Measurements from ENCODE around the gene VPS26C.

The VPS26C gene

DNA sequence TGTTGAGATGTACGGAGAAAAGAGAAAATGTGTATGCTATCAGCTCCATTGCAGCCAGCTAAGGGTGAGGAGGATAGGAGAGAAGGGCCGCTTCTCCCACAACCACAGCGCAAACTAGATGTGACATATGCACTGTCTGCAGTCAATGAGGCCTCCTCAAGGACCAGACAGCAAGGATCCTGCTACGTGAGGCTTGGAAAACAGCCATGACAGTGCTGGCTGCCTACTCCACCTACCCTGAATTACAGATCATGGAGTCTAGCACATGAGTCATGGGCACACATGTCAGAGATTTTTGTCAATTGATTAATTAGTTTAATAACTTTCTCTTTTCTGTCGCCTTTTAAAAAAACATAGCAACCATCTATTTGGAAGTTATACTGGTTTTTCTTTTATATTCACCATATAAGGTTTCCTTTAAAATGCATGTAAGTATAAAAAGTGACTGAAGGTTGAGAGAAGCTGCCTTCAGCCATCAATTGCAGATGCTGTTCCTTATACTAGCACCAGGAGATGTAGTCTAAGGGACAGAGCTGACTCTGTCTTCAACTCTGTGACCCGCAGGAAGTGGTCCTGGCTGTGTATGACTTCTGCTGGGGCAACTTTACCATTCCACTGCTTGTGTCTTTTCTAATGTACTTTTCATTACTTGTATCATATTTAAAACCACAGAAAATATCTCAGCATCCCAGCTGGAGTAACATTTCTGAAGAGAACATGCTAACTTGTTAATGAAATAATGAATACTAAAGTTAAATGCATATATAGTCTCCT lies 3.1 kb downstream of the VPS26C start:
- H3K4me3 ChIP-seq (ENCODE audit: control insufficient read depth, low read depth, low read length) = no peak overlapping the region
- DNase-seq (ENCODE audit: low read depth) = peak; percentile 67
- TF ChIP-seq CTCF (conservative IDR thresholded peaks at IDR 0.05; ENCODE audit: control insufficient read depth, insufficient read depth, low read depth, low read length) = no peak

DNA sequence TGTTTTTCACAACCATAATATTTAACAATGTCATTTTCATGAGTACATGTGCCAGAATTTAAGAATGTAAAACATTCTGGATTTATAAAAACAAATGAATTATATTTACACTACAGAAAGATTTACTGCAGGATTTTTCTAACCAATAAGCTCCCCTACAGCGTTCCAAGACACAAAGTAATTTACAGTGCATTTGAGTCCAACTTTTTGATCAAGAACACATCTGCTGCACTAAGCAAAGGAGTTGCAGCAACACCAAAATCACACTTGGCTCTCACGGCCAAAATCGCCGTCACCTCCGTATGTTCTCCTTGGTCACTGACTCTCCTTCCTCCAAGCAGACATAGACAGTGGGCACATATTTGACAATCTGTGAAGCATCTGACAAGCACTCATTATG lies 7.7 kb downstream of the VPS26C start:
- no peak overlapping the region for H3K4me3 ChIP-seq (ENCODE audit: control insufficient read depth, low read depth, low read length)
- no peak for TF ChIP-seq CTCF (conservative IDR thresholded peaks at IDR 0.05; ENCODE audit: control insufficient read depth, insufficient read depth, low read depth, low read length)
- DNase-seq (ENCODE audit: low read depth) = peak; percentile 32

DNA sequence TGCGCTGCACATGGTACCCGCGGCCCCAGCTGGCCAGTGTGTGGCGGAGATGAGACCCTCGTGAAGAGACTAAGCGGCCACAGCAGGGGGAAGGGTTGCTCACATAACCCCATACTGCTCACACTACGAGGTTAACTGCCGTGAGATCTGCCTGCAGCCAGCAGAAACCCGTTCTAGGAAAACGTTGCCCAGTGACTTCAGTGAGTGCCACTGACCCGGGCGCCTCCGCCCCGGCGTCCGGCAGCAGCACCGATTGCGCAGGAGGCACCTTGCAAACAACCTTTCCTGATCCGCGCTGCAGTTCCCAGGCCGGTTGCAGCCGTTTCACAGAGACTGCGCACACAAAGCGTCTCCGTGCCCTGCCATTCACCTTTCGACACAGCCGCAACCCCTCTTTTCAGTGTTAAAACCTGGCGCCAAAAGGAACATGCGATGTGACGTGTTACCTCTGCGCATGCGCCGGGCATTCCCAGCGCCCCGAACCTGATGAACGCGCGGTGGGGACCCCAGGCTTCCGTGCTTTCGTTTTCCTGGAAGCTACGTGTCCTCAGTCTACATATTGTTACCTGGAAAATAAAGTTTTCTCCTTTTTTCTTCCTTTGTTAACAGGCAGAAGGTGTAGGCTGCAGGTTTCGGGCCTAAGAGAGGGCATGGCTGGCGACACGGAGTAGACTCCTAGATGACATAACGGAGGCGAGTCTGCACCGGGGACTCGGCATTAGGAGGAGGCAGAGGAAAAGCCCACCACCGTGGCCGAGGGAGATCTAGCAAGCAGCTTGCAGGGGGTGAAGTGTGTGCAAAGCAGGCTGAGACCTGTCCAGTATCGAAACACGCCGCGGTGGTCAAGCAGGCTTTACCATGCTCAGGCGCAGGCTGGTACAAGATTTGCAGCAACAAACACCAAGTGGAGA lies 8.9 kb downstream of the VPS26C start:
- DNase-seq (ENCODE audit: low read depth) = peak; percentile 58
- peak overlapping the region; percentile 60 for H3K4me3 ChIP-seq (ENCODE audit: control insufficient read depth, low read depth, low read length)
- TF ChIP-seq CTCF (conservative IDR thresholded peaks at IDR 0.05; ENCODE audit: control insufficient read depth, insufficient read depth, low read depth, low read length) = no peak

DNA sequence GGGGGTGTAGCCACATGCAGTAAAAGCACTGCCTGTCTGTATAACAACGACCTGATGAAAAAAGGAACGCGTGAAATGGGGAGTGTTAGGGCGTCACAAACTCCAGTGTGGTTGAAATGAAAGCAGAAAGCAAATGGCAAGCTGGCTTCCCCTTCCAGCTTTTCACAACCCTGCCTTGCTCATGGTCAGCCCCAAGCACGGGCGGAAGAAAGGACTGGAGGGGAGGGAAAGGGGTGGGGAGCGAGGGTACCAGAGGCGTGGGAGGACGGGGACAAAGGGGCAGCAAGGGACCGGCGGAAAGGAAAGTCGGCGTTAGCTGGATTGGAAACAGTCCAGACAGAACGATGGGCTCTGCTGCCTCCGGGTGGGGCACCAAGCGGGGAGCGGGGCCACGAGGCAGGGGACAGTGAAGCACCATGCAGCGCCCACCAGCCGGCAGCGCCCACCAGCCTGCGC lies 9.6 kb downstream of the VPS26C start:
- TF ChIP-seq CTCF (conservative IDR thresholded peaks at IDR 0.05; ENCODE audit: control insufficient read depth, insufficient read depth, low read depth, low read length) = no peak
- DNase-seq (ENCODE audit: low read depth) = peak; percentile 38
- peak overlapping the region; percentile 60 for H3K4me3 ChIP-seq (ENCODE audit: control insufficient read depth, low read depth, low read length)

DNA sequence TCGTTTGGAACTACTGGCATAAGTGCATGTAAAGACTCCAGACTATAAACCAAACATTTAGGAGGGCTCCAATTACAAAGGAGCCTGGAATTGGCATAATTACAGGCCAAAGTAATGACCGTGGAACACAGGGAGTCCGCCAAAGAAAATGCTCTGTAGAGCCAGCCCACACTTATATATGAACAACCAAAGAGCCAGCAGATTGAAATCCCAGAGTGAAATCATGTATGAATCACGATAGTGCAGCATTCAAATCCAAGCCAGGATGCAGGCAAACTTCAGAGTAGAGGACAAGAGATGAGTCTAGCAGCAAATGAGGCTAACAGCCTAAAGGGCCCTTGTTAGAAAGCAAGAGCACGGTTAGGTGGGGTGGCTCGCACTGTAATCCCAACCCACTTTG lies 13.1 kb downstream of the VPS26C start:
- TF ChIP-seq CTCF (conservative IDR thresholded peaks at IDR 0.05; ENCODE audit: control insufficient read depth, insufficient read depth, low read depth, low read length) = no peak

GRCh38 chr21:37251294-37251634 lies 15.9 kb downstream of the VPS26C start:
- no peak for DNase-seq (ENCODE audit: low read depth)
- TF ChIP-seq CTCF (conservative IDR thresholded peaks at IDR 0.05; ENCODE audit: control insufficient read depth, insufficient read depth, low read depth, low read length) = no peak
- no peak overlapping the region for H3K4me3 ChIP-seq (ENCODE audit: control insufficient read depth, low read depth, low read length)

More for the DNA sequence above, 13.1 kb downstream of the VPS26C start:
- H3K4me3 ChIP-seq (ENCODE audit: control insufficient read depth, low read depth, low read length) = no peak overlapping the region
- peak; percentile 57 for DNase-seq (ENCODE audit: low read depth)
